Measurements from ENCODE around the gene ZMAT5.

Gene ZMAT5, protein sequence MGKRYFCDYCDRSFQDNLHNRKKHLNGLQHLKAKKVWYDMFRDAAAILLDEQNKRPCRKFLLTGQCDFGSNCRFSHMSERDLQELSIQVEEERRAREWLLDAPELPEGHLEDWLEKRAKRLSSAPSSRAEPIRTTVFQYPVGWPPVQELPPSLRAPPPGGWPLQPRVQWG

DNA sequence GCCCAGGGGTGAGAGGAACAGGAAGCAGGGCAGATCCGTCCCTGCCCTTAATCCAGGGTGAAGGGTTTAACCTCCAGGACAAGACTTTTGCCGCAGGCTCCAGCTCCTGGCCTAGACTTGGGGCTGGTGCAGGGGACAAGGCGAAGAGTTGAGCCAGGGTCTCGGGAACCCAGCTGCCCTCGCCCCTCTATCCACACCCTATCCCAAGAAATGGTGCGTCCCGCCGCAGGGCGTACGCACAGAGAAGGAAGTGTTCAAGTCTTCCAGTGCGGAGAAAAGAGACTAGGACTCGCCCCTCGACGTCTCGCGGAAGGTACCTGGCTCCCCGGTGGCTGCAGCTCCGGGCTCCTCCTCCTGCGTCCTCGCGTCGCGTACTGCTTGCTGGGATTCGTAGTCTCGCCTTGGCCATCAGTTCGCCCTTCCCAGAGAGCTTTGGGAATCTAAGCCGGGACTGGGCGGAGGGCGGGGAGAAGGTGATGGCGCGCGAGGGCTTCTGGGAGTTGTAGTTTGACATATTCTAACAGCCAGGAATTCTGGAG lies at the start of gene ZMAT5:
ZMAT5 (minus strand) TSS at position 376 of the 539 bp plus-strand sequence. CDS start 18,463 bp downstream, outside the sequence.
- DNase-seq, result peak; percentile 84

DNA sequence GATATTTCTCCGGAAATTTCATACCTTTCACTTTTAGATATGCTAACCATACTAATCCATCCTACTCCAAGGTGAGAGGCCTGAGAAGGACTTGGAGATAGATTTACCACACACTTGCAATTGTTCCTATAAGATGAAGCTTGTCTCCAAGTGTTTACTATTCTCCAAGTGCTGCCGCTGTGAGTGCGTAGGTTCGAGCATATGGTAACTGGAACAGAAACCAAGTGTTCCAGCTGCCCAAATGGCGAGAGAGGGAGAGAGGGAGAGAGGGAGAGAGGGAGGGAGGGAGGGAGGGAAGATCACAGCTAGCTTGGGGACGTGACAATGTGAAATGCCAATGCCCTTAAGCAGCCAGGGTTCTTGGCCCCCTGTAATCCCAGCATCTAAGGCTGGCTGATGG lies 49.7 kb upstream of the ZMAT5 start:
- no peak for DNase-seq

DNA sequence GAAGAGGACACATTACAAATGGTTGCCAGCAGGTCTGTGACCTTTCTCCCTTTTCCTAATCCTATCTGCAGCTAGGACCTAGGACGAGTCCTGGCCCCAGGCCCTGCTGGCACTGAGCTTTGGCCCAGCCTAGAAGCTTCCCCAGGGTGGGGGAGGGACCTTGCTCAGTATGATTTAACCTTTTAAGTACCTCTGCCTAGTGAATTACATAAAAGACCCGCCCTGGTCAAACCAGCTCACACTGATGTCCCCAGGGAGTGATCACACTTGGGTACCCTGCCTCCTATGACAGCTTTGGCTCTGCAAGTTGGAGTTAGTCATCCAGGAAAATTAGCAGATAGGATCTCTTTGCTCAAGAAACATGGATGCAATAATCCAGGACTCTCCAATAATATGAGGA lies 49.3 kb upstream of the ZMAT5 start:
- no peak for DNase-seq

DNA sequence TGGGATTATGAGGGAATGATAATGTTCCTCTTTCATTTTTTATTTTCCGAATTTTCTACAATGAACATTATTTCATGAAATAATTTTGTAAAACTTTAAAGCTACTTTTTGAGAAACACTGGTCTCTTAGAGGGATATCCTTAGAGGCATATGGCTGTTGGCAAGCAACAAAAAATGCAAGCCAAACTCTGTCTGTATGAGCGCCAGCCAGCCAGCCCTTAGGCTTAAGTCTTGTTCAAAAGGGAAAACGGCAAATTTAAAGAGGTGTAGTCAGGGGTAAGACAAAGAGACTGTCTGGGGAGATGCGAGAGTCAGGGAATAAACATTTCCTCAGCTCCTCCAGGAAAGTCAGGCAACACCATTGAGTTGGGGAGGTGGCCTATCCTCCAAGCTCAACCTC lies 48.8 kb upstream of the ZMAT5 start:
- no peak for DNase-seq

DNA sequence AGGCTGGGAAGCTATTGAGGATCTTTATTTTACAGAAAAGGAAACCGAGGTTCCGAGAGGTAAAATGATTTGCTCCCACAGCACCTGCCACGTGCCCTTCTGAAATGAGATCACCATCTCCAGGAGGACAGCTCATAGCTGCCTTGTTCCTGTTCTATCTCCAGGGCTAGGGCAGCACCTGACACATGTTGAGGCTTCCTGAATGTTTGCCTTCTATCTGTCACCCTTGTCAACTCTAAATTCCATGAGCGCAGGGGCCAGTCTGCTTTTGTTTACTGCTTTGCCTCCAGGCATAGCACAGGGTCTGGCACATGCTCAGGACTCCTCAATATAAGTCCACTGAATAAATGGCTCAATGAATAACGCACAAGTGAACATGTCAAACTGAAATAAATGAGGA lies 47.2 kb upstream of the ZMAT5 start:
- no peak for DNase-seq

DNA sequence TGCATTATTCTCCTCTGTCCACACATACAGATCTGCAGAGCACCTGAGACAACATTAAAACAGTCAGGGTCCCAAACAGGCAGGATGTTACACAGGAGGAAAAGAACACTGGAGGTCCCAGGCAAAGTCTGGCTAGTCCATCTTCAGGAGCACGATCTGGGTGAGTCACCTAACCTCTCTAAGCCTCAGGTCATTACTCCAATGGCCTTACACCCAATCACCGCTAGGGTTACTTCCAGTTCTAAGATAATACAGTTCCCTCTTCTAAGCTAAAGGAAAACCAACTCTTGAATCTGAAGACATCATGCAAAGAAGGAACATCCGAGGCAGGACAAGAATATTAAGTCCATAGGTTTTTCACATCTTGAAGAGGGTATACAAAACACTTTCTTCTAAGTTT lies 46.8 kb upstream of the ZMAT5 start:
- no peak for DNase-seq

DNA sequence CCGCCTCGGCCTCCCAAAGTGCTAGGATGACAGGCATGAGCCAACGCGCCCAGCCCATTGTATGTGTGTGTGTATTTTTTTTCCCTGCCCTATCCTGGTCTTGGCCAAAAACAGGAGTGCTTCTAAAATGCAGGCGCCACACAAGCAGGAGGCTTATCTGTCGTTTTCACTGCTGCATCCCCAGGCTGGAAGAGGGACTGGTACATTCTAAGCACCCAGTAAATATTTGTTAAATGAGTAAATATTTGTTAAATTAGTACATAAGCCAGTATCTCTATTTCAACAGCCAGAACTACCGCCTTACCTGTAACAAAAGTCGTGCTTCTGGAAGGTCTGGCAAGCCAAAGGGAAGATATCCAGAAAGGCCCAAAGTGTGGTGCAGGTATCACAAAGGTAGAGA lies 46.3 kb upstream of the ZMAT5 start:
- DNase-seq, result no peak

DNA sequence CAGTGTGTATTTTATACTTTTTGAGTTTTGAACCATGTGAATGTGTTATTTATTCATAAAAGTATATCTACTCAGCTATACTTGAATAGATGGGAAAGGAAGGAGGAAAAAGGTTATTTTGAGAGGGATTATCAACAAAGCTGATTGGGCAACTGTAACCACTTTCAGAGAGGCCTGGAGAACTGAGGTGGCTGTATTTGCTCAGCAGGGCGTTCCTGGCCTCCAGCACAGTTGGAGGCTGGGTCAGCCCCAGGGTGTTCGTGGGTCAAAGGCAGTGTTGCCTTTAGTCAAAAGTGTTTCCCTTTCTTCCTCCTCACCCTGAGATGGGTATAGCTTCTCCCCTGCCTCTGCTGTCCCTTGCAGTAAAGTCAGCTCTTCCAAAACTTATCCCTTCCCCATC lies 44.6 kb upstream of the ZMAT5 start:
- no peak for DNase-seq

DNA sequence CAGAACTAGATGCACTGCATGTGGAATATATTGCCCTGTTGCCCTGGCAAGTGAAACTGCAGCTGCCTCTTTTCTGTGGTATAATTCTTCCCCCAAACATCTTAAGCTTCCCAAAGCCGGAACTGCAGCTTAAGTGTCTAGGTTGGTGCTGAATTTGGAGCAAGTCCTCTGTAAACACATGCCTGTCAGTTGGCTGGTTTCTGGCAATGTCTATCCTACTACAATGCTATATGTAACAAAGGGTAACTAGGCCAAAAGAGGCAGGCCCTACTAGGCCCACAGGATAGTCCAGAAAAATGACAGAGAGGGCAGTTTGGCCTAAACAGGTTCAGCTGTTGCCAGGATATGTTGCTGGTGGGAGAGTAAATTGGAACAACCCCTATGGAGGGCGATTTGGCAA lies 43.4 kb upstream of the ZMAT5 start:
- no peak for DNase-seq

DNA sequence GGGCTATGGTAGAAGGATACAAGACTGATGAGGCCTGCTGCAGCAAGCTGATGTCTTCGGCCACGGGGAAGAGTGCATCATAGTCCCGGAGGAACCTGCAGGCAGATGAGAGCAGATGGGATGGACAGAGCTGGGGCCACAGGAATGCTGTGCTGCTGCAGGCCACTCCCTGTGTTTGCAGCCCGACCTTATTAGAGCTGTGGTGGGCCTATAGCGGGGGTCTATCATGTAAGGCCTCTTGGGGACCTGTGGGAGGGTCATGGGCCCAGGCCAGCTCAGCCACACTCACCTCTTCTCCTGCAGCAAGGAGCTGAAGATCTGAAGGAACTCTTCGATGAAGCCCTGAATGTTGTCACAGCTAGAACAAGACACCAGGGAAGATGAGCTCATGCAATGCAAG lies 39.4 kb upstream of the ZMAT5 start:
- no peak for DNase-seq

DNA sequence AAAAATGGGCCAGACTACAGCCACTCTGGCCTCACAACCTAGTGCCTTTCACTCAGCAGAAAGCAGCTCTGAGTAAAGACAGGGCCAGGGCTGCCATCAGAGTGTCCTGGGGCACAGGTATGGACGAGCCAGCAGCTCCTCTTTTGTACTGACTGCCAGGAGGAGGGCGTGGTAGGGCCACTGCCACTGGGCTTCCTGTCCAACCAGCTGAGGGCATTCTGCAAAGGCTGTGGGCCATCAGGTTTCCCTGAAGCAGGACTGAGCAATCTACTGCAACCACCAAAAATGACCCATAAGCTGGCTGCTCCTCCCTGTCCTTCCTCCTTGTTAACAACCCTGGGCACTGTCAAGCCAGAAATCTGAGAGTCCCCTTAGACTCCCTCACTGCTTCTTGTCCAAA lies 38.2 kb upstream of the ZMAT5 start:
- DNase-seq, result no peak

DNA sequence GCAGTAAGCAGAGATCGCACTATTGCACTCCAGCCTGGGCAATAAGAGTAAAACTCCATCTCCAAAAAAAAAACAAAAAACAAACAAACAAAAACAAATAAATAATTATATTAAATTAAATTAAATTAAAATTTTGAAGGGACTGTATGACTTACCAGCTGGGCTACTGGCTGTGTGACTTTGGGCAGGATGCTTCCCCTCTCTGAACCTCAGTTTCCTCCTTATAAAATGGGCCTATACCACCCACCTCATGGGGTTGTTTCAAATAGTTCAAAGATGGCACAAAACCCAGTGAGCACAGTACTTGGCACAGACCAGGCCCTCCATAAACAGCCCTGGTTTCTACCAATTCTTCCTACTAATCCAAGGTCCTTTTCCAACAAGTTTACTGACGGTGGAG lies 36.4 kb upstream of the ZMAT5 start:
- no peak for DNase-seq

DNA sequence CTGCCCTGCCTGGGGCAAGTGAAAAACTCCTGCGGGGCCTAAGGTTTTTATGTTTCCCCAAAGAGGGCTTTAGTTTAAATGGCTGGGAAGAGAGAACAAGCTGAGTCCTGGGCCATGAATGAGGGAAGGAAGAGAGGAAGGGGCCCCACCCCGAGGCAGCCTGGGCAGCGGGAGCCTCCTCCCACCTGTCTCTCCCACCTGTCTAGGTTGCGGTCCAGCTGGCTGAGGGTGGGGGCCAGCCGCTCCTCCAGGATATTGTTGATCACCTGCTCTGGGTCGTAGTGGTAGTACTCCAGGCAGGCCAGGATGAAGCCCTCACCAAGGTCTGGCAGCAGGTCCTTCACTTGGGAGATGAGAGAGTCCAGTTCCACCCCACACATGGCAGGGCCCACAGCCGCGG lies 35.0 kb upstream of the ZMAT5 start:
- no peak for DNase-seq

DNA sequence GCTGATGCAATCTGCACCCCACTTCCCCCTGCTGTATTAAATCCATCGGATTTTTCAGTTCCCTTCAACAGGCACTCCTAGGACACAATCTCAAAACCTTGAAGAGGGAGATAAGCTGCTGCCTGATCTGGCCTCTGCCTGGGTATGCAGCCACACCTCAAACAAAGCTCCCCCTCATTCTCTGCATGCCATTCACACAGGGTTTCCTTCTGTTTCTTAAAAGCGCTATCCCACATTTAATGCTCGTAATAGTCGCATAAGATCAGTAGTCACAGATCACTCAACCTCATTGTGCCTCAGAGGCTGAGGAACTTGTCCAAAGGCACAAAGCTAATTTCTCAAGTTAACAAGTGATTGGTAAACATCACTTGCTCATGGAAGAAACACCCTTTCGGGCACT lies 34.3 kb upstream of the ZMAT5 start:
- no peak for DNase-seq

DNA sequence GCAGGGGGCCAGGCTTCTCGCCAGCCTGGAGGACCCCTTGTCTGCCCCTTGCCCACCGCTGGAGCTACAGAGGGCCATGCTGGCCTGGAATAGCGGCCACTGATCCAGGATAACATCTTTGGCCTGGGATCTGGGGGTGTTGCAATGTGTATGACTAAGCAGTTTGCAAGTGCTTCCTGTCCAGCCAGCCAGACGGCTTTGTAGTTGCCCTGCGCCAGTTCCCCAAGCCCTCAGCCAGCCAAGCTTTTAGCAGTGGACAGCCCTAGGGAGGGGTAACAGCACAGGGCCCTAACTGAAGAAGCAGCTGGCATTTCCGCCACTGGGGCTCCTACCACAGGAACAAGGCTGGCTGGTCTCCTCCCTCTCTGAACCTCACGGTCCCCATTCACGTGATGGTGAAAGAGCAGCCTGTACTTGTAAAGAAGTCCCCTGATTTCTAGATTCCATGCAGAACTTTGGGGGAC lies 32.4 kb upstream of the ZMAT5 start:
- DNase-seq, result no peak

DNA sequence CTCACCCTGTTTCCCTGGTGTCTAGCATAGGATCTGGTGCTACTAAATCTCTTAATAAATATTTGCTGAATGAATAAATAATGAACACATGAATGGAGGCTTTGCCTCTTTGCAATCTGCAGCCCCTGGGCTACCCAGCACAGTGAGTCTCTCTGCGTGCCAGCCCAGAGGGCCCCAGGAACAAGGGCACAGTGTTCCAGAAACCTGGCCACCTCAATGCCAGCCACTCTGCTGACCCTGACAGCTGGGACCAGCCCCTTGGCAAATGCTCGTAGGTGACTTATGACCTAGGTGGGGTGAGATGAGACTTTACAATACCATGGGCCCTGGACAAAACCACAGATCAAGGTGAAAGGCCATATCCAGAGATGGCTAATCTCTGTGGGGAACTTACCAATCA lies 32.0 kb upstream of the ZMAT5 start:
- no peak for DNase-seq

DNA sequence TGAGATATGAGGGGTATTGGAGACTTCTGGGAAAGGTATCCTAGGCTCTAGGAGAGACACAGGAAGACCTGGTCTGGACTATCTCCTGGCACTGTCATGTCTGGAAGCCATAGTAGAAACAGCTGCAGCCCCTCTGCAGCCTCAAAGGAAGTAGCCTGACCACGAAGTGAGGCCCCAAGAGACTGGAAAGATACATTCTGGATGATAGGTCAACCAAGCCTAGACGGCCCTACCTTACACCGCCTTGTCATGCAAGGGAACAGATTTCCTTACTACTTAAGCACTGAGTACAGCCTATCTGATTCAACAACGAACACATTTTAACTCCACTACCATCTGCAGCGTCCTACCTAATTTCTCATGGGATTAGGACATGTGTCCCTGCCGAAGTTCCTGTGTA lies 31.5 kb upstream of the ZMAT5 start:
- DNase-seq, result no peak

DNA sequence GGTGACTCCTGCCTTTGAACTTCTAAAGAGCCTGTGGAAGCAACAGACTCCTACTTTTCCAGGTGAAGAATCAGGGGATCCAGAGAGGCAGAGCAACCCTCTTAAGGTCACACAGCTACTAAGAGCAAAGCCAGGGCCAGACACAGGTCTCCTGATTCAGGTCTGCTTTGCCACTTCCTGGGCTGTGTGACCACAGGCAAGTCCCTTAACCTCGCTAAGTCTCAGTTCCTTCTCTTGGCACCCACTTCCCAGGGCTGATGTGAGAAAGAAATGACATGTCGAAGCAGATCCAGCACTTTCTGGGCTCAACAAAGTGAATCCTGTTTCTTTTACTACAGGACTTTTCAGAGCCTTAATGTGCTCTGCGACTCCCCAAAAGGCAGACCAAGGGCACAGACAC lies 30.5 kb upstream of the ZMAT5 start:
- DNase-seq, result no peak

DNA sequence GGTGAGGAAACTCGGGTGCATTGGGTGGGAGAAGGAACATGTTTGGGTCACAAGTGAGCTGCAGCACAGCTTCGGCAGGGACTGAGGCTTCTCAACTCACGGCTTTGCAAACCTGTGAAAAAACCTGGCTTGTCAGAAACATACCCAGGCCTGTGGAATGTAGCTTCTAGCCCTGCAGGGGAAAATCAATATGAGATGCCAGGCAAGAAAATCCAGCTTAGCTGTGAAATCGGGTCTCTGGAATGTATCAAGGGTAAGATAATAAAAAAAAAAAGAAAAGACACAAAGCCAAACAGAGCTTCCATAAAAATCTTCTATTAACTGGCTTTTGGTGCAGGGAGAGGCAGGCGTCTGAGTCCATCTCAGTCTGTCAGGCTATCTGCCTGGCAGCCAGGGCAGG lies 28.9 kb upstream of the ZMAT5 start:
- no peak for DNase-seq

DNA sequence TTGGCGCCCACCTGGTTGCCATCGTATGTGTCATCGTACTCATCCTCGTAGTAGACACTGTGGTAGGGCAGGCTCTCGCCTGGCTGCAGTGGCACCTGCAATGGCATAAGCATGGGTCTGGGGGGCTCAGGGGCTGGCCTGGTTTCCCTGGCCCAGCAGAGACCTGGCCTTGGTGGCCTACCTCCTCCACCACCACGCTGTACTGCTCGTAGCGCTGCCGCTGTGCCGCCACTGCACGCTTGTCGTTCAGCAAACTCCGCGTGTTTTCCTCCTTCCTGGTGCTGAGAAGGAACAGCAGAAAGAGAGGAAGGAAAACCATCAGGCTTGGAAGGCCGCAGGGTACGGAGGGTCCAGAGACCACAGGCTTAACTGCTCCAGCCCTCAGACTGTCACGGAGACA lies 26.6 kb upstream of the ZMAT5 start:
- DNase-seq, result no peak

DNA sequence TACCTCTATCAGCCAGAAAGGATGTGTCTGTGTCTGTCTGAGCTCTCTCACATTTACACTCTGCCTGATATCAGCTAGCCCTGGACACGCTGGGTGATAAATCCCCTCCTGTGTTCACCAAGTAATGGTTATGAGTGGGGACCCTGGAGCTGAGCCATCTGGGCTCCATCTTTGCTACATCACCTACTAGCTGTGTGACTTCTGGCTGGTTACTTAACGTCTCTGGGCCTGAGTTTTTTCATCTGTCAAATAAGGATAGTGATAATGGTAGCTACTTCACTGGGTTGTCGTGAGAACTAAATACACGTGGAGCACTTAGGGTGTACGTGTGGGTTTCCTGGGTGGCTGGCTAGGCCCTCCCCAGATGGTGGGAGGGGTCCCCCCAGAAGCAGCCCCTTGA lies 23.3 kb upstream of the ZMAT5 start:
- DNase-seq, result no peak

DNA sequence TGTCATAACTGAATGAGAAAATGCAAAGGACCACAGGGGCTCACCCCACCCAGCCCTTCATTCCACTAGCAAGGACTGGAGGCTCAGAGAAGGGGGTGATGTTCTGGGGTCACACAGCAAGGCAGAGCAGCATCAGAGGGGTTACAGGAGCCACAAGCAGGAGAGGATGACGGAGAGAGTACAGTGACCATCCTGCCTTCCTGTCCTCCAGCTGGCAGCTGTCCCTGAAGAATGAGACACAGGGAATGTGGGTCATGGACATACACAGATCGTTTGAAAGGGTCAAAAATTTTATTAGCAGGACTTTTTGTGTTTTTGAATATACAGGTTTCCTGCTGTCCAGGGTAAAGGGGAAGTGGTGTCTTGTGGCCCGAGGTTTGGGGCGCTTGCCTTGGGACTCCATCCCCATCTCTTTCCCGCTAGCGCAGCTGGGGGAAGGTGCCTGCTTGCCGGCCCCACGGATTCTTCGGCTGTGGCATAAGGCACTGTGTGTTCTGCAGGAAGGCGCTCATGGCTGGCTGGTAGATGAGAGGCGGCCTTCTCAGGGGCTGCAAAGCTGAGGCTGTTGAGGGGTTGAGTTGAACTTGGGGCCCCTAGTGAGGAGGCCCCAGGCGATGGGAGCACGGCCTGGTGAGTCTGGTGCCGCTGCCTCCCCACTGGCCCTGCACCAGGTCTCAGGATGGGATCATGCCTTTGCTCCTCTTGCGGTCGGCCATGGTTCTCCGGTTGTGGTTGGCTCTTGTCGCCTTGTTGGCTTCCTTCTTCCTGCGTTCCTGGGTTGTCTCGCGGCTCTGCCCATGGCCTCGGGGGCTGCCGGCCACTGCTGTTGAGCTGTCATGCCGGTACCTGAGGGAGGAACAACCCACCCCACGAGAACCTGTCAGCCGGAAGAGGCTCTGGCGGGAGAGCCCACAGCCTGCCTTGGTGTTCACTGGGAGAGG lies 21.8 kb upstream of the ZMAT5 start:
- no peak for DNase-seq

DNA sequence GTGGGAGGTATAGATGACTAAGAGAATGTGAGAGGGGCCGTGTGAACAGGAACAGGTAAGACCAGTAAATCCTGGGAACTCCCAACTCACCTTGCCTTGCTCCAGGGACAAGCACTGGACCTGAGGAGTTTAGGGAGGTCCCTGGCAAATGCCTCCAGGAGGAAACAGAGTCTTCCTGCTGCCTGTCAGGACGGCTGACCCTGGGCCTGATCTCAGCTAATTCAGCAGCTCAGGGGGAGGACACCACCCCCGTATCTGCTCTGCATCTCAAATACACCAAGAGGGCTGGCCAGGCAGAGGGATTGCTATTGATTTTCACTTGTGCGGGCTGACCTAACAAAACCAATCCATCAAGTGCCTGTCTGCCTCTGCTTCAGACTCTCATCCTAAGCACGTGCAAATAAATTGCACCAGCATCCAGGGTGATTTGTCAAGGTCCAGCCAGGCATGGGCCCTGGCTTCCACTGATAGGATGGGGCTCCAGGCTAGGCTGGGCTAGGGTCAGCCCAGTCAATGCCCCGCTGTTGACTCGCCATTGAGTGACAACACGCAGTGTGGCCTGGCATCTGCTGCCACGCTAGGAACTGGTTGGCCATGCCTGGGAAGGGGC lies 20.7 kb upstream of the ZMAT5 start:
- no peak for DNase-seq

DNA sequence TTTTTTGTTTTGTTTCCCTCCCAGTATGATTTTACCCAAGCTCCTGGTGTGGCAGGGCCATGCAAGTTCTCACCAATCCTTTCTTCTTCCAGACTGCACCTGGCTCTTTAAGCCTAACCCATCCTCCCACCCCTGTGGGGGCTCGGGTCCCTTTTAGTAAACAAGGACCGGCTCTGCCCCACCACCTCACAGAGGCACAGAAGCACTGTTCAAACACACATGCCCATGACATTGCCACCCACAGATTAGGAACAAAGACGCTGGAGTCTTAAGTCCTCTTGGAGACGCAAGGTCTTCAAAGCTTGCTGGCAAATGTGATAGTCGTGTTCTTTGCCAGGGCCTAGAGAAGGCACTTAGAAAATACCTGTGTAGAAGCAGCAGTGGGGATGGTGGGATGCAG lies 19.2 kb upstream of the ZMAT5 start:
- no peak for DNase-seq
